GM12873 (cell line): ENCODE results near the gene ADPRHL1.

Experiments used
- TF ChIP-seq, protein P1 (sequence below): IDR thresholded peaks from 2 replicates; pipeline ENCODE4 v1.5.1; 2012; ENCODE audit warnings: low read depth, mild to moderate bottlenecking, moderate library complexity, low read length, control low read depth; ENCODE audit not compliant: insufficient read depth; ENCODE audit errors: missing control alignments

ADPRHL1 gene

DNA sequence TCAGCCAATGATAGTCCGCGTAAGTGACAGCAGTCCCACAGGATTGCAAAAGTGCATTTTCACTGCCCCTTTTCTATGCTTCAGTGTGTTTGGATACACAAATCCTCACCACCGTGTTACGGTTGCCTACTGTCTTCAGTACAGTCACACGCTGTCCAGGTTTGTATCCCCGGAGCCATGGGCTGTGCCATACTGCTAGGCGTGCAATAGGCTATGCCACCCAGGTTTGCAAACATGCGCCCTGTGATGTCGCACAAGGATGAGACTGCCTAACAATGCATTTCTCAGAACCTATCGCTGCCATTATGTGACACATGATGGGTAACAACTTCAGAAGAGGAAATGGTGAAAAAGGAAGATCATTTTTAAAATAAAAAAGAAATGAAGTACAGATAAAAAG lies 16.8 kb upstream of the ADPRHL1 start:
- TF ChIP-seq, protein P1, sequence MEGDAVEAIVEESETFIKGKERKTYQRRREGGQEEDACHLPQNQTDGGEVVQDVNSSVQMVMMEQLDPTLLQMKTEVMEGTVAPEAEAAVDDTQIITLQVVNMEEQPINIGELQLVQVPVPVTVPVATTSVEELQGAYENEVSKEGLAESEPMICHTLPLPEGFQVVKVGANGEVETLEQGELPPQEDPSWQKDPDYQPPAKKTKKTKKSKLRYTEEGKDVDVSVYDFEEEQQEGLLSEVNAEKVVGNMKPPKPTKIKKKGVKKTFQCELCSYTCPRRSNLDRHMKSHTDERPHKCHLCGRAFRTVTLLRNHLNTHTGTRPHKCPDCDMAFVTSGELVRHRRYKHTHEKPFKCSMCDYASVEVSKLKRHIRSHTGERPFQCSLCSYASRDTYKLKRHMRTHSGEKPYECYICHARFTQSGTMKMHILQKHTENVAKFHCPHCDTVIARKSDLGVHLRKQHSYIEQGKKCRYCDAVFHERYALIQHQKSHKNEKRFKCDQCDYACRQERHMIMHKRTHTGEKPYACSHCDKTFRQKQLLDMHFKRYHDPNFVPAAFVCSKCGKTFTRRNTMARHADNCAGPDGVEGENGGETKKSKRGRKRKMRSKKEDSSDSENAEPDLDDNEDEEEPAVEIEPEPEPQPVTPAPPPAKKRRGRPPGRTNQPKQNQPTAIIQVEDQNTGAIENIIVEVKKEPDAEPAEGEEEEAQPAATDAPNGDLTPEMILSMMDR = no peak

DNA sequence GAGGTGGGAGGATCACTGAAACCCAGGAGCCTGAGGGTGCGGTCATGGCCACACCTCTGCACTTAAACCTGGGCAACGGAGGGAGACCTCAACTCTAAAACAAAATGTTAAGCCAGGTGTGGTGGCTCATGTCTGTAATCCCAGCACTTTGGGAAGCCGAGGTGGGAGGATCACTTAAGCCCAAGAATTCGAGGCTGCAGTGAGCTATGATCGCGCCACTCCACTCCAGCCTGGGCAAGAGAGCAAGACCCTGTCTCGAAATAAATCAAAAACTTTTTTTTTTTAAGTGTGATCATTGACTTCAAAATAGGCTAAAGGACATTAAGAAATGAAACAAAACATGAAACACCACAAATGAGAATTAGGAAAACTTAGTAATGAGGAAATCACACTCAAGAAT lies 16.3 kb upstream of the ADPRHL1 start:
- TF ChIP-seq, protein P1 = no peak

DNA sequence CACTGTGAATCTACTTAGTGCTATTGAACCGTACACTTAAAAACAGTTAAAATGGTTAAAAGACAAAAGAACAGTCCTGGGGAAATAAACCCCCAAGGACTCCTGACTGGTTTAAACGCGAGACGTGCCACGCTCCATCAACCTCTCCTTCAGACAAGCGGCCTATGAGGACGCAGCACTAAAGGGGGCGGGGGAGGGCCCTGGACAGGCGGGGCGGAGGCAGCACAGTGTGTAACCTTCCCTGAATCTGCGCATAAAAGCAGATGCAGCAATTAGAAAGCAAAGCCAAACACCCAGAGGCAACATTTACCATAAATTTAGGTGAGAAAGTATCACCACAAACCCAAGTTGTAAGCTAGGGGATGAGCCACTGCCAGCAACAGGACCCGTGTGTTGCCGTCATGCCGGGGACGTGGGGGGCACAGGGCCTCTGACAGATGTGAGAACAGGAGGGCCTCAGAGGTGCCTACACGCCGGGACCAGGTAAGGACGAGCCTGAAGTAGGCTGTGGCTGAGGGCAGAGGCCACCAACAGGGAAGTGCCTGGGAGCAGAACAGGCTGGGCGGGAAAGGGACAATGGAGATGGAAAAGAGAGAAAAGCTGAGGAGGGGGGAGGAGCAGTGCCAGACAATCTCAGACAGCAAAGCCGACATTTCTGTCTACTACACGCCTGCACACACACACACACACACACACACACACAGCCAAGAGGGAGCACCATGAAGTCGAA lies 15.3 kb upstream of the ADPRHL1 start:
- TF ChIP-seq, protein P1 = no peak

DNA sequence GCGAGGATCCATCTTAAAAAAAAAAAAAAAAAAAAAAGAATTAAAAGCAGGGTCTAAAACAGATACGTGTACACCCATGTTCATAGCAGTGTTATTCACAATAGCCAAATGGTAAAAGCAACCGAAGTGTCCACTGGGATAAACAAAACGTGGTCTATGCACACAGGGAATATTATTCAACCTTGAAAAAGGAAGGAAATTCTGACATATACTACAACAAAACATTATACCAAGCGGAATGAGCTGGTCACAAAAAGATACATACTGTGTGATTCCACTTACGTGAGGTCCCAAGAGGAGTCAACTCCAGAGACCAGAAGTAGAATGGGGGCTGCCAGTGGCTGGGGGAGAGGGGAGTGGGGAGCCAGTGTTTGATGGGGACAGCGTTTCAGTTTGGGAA lies 14.7 kb upstream of the ADPRHL1 start:
- TF ChIP-seq, protein P1 = no peak

DNA sequence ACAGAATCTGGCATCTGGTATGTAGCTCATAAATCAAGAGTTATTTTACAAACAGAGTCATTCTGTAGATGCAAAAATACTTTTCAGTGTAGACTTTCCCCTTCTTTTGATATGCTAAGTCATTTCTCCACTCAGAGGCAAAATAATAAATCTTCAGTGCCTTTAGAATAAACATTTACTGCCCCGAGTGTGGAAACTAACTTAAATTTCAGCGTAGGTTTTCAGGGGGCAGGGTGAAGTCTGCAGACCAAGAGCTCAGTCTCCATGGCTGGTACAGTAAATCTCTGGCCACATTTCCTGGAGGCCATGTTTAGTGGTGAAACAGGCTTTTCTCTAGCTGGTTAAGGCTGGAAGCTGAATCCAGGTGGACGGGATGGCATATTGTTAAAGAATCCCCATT lies 13.1 kb upstream of the ADPRHL1 start:
- TF ChIP-seq, protein P1 = no peak

DNA sequence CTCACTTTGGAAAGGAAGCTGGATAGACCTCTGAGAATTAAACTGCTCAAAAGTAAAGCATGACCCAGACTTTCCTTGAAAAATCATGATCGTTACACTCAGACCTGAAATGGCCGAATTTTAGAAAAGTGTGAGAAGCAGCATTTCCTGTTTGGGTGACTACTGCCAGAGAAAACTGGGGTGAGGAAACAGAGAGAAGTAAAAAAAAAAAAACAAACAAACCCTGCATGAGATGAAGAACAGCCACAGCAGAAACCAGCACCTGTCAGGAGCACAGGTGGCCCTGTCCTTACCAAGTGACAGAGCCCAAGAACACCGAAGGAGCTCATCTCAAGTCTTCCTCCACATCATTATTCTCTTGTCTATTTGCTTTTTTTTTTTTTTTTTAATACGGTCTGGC lies 12.0 kb upstream of the ADPRHL1 start:
- TF ChIP-seq, protein P1 = no peak

DNA sequence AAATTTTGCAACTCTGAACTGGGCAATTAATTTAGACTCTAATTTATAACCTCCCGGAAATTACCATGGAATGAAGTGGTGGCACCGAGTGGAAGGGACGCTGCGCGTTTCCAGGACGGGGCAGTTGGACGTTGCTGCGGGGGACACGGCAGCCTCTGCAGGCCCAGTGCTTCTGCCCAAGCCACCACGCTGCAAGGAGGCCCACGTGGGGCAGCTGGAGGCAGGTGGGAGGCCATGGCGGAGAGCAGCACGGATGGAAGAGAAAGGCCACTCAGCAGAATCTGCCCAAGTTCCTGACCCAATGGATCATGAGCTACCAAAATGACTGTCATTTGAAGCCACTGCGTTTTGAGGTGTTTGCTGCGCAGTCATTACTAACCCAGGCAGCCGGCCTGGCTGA lies 11.2 kb upstream of the ADPRHL1 start:
- TF ChIP-seq, protein P1 = no peak
